GM19452 (cell line): Measurements from ENCODE around the gene DSP.

Source experiments
- ATAC-seq: cut with Tn5 transposase; IDR thresholded peaks from one replicate; pipeline ENCODE4 v1.9.1; 2021; ENCODE audit not compliant: unreplicated experiment

Gene DSP, protein sequence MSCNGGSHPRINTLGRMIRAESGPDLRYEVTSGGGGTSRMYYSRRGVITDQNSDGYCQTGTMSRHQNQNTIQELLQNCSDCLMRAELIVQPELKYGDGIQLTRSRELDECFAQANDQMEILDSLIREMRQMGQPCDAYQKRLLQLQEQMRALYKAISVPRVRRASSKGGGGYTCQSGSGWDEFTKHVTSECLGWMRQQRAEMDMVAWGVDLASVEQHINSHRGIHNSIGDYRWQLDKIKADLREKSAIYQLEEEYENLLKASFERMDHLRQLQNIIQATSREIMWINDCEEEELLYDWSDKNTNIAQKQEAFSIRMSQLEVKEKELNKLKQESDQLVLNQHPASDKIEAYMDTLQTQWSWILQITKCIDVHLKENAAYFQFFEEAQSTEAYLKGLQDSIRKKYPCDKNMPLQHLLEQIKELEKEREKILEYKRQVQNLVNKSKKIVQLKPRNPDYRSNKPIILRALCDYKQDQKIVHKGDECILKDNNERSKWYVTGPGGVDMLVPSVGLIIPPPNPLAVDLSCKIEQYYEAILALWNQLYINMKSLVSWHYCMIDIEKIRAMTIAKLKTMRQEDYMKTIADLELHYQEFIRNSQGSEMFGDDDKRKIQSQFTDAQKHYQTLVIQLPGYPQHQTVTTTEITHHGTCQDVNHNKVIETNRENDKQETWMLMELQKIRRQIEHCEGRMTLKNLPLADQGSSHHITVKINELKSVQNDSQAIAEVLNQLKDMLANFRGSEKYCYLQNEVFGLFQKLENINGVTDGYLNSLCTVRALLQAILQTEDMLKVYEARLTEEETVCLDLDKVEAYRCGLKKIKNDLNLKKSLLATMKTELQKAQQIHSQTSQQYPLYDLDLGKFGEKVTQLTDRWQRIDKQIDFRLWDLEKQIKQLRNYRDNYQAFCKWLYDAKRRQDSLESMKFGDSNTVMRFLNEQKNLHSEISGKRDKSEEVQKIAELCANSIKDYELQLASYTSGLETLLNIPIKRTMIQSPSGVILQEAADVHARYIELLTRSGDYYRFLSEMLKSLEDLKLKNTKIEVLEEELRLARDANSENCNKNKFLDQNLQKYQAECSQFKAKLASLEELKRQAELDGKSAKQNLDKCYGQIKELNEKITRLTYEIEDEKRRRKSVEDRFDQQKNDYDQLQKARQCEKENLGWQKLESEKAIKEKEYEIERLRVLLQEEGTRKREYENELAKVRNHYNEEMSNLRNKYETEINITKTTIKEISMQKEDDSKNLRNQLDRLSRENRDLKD (N-terminal part only)

DNA sequence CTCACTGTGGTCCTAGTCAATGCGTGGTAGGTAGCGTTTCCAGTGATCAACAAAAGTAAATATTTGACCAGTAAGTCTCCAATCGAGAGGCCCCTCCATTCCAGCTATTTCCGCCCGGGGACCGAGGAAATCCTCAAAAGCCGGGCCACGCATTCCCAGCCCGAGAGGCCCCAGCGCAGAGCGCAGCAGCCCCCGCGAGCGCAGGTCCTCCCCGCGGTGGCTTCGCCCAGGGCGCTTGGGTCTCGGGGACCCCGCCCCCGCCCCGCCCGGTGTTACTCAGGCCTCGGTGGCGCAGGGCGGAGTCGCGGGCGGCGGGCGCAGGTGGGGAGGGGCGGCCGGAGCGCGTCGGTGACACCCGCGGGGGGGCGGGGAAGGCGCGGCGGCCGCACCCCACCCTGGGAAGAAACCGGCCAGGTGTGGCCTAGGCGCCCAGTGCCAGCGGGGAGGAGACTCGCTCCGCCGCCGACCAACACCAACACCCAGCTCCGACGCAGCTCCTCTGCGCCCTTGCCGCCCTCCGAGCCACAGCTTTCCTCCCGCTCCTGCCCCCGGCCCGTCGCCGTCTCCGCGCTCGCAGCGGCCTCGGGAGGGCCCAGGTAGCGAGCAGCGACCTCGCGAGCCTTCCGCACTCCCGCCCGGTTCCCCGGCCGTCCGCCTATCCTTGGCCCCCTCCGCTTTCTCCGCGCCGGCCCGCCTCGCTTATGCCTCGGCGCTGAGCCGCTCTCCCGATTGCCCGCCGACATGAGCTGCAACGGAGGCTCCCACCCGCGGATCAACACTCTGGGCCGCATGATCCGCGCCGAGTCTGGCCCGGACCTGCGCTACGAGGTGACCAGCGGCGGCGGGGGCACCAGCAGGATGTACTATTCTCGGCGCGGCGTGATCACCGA is at the start of gene DSP:
DSP (plus strand) TSS at position 497 of the 890 bp plus-strand sequence; CDS start at position 742, 245 bp downstream.
- no peak for ATAC-seq

DNA sequence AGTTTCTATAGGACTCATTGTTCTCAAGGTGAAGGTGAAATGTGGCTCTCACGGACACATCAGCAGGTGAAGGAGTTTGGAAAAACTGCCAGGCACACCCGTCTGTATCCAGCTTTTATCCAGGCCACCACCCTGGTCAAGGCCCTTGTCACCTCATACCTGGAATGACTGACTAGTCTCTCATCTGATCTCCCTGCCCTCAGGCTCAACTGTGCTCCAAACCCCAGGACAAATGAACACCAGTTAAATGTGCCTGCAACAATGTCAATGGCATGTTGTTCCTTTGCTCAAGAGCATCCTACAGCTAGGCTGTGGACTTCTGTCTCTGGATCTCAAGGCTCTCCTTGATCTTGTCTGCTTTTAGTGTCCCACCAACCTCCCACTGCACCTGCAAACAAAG is 47.6 kb upstream of the DSP start:
- no peak for ATAC-seq

DNA sequence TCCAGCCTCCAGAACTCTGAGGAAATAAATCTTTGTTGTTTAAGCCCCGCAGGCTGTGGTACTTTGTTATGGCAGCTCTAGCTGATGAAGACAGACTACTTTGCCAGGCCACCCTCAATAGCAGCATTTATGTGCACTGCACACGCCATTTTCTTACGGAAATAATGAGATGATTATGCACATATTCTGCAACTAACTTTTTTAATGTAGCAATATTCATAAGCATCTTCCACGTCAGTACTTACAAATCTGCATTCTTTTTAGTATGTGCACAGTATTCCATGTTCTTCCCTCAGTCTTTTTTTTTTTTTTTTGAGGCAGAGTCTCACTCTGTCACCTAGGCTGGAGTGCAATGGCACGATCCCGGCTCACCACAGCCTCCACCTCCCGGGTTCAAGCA is 46.8 kb upstream of the DSP start:
- no peak for ATAC-seq

DNA sequence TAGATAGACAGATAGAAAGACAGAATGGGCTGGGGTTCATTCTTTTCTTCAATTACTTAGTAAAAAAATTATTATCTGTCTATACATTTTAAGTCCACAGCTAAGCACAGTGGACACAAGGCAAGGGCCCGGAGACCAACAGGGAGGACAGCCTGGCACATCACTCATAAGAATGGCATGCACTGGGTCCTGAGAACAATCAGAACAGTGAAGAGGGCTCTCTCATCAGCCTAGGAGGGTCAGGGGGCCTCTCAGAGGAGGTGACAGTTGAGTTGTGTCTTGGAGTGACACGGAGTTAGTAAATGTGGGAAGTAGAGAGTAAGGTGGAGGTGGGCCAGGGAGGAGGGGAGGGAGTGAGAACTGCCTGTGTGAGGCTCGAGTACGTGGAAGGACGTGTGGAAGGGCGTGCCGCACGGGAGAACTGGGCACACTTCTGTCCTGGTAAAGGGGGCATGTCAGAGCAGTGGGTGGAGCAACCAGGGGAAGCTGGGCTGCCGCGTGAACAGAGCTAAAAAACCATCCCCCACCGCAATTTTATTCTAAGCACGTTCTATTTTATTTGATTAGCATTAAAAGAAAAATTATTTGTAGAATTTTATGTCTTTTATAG is 45.1 kb upstream of the DSP start:
- ATAC-seq = no peak

DNA sequence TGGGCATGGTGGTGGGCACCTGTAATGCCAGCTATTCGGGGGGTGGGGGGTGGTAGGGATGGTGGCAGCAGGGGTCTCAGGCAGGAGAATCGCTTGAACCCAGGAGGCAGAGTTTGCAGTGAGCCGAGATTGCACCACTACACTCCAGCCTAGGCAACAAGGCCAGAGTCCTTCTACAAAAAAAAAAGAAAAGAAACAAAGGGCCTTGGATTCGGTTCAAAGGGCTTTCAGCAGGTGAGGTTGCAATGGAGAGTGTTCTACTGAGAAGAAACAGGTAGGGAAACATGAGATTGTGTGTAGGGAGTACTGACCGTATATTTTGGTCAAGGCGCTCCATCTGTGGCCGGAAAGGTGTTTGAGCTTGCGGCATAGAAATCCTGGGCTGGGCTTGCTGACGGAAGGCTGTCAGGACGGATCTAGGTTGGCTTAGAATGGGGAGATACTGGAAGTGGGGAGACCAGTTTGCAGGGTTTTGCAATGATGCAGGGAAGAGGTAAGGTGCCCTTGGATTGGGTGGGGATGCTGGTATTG is 40.7 kb upstream of the DSP start:
- ATAC-seq = no peak

DNA sequence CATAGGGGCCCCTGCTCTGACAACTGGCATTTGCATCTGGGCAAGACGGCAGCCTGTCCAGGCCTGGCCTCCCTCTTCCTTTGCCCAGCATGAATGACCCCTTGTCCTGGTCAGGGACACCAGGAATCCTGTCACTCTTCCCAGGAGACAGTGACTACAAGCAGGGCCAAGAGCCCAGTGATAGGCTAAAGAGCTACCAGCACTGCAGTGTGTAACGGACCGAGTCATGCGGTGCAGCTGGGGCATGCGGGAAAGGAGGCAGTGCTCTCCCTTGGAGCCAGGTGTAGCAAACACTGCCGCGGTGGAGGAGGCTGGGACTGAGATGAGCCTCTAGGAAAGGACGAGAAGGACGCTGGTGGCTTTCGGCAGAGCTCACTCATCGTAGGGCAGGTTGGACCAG is 38.7 kb upstream of the DSP start:
- ATAC-seq = no peak

DNA sequence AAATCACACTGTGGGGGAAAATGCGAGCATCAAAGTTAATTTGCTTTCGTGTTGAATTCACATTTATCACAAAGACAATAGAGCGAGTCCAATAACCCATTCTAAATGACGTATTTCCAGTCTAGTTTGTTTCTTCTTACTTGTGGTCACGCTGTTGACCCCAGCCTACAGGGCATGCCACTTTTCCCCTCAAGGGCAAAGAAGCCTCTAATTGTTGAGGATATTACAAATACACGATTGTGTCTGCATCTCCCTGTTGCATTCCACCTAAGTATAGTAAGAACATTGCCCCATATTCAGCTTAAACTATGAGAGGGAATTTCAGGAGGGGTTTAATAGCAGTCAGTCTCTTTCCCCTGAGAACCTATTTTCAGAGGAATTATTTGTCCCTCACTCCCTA is 37.4 kb upstream of the DSP start:
- no peak for ATAC-seq

DNA sequence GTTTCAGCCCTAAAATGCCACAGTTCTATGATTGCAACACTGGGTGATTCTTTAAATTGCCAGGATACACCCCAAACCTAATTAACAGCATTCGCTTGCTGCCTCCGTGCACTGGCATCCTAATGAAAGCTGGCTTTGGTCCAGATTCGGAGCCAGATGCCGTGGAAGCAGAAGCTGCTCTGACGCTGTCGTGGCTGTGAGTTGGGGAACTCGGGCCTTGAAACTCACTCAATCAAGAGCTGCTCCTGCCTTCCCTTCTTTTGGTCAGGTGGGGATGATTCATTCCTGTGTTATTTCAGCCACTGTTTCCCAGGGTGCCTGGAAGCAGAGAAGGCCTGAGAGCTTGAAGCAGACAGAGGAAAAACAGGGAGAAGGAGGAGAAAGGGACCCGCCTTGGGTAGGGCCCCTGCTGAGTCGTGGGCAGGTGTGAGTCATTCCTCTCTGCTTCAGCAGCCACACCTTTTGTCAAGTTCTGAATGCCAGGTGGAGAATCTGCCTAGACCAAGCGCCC is 36.2 kb upstream of the DSP start:
- ATAC-seq = no peak

DNA sequence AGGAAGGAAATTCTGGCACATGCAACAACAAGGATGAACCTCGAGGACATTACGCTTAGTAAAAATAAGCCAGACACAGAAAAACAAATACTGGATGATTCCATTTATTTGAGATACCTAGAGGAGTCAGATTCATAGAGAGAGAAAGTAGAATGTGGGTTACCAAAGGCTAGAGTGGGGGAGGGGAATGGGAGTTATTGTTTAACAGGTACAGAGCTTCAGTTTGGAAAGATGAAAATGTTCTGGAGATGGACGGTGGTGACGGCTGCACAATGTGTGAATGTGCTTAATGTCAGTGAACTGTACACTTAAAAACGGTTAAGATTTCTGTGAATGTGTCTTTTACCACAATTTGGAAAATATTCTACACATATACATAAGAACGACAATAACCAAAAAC is 33.9 kb upstream of the DSP start:
- no peak for ATAC-seq

DNA sequence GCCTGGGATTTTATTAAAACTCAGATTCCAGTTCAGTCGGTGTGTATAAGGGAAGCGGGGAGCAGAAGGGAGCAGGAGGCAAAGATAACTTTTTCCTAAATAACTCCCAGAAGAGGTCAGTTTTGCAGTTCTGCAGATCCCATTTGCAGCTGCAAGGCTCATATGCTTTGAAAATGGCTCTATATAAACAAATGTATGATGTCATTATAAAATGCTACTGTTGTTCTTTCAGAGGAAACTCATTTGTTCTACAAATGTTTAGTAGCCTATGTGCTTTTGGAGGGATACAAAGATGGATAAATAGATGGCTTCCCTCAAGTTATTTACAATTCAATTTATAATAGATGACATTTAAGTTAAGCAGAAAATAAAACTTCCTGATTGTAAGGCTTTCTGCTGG is 29.2 kb upstream of the DSP start:
- ATAC-seq = no peak

DNA sequence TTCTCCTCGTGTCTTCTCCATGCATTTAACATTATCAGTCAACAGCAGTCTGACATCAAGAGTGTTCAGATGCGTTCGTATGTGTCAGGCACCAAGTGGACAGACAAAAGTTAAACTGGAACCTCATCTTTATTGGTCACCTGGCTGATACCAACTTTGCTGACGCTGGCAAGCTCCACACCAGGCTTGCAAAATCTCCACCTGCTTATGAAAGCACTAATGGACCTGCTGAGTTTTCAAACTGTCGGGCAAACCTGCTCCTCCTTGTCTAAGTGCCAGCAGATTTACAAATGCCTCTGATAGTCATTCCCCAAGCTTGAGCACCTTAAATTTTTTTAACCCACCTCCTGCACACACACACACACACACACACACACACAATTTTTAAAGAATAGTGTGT is 27.9 kb upstream of the DSP start:
- ATAC-seq = no peak

DNA sequence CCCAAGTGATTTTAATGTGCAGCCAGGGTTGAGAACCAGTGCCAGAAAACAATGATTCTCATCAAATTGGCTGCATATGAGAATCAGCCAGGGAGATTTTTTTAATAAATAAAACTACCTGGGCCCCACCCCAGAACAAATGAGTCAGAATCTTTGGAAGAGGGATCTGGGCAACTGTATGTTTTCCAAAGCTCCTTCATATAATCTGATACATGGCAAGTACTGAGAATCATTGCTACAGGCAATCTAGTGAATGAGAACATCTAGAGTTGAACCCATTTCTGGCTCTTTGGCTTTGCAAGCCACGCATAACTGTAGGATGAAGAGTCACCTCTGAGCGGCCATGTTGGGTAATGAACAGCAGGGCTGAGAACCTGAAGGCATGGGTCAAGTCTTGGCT is 26.1 kb upstream of the DSP start:
- no peak for ATAC-seq

DNA sequence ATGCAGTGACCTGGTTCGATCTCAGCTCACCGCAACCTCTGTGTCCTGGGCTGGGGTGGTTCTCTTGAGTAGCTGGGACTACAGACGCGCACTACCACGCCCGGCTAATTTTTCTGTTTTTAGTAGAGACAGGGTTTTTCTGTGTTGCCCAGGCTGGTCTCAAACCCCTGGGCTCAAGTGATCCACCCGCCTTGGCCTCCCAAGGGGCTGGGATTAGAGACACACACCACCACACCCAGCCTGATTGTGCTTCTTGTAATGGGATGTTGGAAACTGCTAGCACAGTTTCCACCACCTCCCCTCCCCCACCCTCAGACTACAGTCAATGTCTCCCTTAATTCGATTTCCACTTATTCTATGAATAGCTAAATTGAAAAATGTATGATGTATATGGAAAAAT is 22.6 kb upstream of the DSP start:
- no peak for ATAC-seq

DNA sequence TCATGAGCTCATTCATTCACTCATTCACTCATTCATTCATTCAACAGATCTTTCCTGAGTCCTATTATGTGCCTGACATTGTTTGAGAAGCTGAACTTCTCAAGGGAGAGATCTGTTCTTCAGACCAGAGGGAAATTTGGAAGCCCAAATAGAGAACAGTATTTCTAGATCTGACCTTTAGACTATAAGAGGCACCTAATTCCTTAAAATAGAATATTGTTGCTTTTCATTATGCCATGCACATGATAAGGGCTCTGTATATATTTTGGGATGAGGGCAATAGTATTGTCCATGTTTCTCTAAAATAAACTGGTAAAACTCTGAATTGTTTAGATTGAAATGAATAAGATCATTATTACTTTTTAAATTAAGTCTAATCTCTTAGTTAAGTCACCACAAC is 18.6 kb upstream of the DSP start:
- no peak for ATAC-seq

DNA sequence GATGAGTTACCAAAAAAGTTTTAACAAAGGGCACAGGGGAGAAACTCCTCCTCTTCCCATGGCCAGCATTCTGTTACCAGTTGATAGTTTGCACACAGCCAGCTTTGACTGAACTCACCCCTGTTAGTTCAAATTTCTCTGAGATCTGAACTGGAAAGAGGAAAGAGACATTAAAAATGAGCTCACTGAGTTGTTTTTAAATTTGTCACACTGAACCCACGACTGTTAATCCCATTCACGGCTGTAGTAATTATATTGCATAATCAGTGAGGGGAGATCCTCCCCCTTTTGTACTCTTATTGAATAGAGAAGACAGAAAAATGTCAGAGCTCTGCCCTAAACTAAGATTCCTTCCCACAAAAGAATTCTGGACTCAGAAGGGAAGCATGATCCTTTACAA is 17.5 kb upstream of the DSP start:
- ATAC-seq = no peak

DNA sequence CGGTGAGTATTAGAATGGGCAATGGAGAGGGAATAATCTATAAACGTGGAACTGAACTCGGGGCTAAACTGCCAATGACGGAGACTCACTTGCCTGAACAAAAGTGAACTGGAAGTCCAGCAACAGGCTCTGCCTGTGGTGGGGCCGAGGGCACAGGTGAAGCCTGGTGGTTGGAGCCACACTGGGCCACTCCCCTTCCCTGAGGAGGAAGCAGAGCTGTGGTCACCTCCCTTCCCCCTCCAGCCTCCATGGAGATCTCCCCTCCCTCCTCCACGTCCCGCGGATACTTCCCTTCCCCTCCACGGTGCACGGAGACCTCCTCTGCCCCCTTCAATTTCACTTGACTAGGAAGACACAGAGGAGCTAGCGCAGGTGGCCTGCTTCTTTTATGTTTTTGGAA is 14.7 kb upstream of the DSP start:
- no peak for ATAC-seq

DNA sequence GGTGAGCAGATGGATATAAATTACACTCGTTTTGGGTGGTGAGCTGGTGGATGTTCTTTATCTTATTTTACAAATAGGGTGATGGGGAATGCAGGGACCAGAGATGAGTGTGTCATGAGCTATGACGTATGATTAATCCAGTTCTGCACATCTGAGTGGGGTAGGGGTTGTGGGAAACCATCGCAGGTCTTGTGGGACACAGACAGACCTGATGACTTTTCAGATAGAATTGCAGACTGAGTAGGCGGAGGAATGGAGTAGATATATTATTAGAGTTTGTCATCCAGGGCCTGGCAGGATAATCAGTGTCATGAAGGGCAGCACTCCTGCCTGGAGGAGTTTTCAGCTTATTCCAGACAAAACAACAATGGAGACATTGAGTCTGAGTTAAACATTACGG is 12.9 kb upstream of the DSP start:
- no peak for ATAC-seq

DNA sequence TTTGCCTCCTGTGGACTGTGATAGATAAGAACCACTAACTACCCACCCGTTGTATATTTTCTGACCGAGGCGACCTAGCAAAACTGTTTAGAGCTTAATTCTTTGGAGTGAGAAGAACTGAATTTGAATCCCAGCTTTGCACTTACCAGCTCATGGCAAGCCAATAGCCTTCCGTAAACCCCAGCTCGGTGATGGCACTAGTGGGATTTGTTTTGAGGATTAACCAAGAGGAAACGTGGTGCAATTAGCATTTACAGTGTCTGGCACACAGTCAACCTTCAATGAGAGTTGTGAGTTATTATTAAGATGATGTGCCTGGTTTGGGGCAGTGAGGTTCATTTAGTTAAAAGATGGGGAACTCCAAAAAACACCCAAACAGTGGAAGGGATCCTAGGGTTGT is 12.3 kb upstream of the DSP start:
- ATAC-seq = no peak

DNA sequence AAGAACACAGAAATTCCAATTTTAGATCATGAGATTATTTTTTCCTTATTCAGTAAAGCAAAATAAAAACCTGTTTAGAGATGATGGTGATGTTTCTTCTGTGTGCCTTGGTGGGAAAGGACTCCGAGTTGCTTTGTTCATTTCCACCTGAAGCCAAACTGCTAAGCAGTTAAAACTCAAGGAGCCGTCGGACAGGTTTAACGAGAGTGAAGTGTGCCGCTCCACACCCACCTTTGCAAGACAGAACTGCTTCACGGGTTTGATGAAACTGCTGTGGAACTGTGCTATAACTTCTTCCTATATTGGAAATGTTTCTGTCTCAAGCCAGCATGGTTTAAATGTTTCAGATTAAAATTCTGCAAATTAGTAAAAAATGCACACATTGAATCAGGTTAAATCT is 9.2 kb upstream of the DSP start:
- ATAC-seq = no peak

DNA sequence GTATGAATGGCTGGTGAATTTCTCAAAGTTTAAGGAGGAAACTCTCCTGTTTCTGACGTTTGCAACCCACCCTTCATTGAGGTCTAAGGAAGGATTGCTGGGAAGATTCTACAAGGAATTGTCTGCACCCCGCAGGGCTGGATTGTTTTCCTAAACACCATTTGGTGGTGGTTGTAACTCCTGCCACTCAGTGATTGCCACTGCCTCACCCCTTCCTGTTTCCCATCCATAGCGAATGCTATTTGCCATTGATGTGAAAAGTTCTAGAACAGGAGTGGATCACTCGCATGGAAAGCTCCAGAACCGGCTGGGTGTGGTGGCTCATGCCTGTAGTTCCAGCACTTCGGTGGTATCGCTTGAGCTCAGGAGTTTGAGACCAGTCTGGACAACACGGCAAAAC is 8.7 kb upstream of the DSP start:
- ATAC-seq = no peak
